M059J (cell line): ENCODE results near the gene MTNR1B. TPM values are rescaled to one million over a fixed set of nuclear protein-coding genes. Genes with fewer than 3 reads are reported as not detected.
A peak's percentile ranks its signal among the peaks of the same experiment; 100 is the strongest.

Source experiments
- DNase-seq: peaks from one replicate; pipeline ENCODE4 v3.0.0-alpha.2; 2012; ENCODE audit warnings: low read depth
- total RNA-seq: library from RNA; depleted of rRNA; stranded (reverse); fragments of >200 nt; shearing (Covaris generic); gene quantifications from 2 replicates; pipeline ENCODE4 v1.2.3, GENCODE V29; 2014; rRNA removed

Gene MTNR1B
- total RNA-seq: not detected in 2 replicates

DNA sequence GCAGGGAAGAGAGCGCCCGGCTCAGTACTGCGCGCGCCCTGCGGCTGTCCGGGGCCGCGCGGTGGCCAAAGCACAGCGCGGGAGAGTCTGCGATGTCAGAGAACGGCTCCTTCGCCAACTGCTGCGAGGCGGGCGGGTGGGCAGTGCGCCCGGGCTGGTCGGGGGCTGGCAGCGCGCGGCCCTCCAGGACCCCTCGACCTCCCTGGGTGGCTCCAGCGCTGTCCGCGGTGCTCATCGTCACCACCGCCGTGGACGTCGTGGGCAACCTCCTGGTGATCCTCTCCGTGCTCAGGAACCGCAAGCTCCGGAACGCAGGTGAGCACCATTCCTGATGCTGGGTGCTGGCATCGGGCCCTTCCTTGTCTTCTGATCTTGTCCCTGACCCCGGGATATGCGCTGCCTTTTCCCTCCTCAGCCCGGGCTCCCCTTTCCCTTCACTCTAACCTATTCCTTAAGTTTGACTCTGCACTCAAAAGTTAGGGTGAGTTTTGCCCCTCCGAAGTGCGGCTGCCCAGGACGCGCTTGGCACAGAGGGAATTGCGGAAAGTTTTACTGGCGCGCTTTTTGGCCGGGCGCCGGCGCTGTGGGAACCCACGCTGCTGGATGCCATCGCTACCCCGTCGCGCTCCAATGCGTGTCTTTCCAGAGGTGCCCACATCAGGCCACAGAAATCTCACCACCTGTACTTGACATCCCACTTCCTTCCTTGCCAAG lies at the start of gene MTNR1B:
Gene MTNR1B, plus strand, starts transcription at position 18 of the 714 bp plus-strand sequence. Its CDS starts 75 bp downstream, at position 93.
- no peak for DNase-seq

DNA sequence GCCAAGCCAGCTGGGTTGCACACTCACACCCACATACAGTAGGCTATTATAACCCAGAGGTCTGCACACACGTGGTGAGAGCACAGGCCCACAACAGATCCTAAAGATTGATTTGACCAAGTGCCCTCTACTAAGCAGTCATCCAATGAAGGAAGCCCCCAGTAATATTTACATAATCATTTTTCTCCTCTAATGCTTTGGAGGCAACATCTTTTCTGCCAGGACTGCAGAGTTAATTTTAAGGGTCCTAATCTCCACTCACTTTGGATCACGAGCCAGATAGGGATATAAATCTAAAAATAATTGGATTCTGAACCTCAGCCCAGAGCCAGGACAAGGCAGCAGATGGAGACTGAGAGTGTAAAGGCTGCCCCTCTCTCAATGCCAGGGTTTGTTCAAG lies 49.1 kb upstream of the MTNR1B start:
- no peak for DNase-seq

DNA sequence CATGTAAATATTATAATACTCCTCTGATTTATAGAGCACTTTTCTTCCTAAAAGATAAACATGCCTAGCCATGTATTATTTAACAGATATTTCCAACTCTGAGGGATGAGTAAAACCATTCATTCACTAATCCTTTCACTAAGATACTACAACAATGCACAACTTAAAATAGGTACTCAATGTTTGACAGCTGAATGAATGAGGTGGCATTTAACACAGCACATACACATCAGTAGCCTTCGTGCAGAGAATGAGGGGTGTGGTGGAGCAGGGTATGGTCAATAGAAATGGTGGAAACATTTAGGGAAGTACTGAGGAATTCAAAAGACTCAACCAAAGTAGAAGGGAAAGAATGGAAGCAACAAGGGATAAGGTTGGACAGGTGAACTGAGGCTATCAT lies 46.7 kb upstream of the MTNR1B start:
- no peak for DNase-seq

DNA sequence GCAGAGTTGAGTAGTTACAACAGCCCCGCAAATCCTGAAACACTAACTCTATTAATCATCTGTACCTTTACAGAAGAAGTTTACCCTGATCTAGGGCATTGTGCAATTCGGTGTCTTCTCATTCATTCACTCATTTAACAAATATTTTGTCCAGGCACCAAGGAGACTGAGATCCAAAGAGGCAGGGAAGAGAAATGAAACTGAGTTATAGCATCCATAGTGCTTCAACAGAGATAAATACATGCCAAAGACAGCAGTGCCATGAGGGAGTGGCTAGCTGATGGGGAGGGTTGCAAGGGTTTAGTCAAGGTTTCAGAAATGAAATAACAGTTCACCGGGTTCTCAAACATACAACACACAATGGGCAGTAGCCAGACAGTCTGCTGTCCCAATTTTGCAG lies 40.2 kb upstream of the MTNR1B start:
- no peak for DNase-seq

DNA sequence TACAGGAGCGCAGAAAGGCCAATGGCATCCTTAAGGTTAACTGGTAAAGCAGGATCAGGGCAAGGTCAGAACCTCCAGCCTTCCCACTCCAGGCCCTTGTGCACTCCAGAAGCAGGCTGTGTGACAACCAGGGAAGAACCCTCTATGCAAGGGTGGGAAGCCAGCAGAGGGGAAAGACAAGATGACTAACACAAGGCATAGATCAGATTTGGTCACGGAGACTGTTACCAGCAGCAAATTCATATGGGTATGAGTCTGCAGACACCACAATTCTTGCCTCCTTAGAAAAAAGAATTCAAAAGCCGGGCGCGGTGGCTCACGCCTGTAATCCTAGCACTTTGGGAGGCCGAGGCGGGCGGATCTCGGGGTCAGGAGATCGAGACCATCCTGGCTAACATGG lies 39.8 kb upstream of the MTNR1B start:
- no peak for DNase-seq

DNA sequence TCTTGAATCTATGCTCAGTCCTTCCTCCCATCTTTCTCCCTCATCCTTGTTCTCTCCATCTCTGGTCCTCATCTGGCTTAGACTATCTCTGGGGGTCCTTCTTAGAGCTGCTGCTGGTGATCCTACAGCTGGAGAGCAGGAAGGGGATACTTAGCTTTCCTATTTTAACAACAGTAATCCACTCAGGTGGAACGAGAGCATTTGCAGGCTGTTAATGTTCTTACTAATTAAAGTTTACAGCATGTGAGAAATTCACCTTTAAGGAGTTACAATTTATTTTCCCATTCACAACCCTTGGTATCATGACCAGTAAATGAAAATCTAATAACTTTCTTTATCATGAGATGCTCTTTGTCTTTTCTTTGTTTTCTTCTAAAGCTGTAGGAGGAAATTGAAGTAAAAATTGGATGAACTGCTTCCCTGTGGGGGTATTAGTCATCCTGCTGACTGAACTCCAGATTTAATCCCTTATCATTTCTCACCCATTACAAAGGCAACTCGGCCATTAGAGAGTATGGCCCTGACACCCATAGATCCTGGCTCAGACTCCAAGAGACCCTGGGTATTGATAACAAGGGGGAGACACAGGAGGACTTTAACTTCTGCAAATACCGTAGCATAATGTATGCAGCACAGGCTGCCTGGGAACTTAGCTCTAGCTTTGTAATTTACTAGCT lies 37.6 kb upstream of the MTNR1B start:
- DNase-seq: peak; percentile 17

DNA sequence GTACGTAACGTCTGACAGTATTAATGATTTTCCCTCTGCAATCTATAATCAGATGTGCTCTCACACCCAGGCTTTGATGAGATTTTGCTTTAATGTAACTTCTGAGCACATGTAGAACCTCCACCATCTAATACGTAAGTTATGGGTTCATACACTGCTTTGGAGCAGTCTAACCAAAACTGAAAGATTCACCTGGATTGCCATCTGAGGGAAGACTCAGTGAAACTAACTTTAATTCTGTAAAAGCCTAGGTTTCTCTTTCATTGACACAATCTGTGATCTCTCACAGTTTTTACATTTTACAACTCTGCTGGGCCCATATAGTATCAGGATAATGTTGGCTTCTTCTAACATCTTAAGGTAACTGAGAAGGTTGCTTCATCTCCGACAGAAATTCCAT lies 30.1 kb upstream of the MTNR1B start:
- no peak for DNase-seq

DNA sequence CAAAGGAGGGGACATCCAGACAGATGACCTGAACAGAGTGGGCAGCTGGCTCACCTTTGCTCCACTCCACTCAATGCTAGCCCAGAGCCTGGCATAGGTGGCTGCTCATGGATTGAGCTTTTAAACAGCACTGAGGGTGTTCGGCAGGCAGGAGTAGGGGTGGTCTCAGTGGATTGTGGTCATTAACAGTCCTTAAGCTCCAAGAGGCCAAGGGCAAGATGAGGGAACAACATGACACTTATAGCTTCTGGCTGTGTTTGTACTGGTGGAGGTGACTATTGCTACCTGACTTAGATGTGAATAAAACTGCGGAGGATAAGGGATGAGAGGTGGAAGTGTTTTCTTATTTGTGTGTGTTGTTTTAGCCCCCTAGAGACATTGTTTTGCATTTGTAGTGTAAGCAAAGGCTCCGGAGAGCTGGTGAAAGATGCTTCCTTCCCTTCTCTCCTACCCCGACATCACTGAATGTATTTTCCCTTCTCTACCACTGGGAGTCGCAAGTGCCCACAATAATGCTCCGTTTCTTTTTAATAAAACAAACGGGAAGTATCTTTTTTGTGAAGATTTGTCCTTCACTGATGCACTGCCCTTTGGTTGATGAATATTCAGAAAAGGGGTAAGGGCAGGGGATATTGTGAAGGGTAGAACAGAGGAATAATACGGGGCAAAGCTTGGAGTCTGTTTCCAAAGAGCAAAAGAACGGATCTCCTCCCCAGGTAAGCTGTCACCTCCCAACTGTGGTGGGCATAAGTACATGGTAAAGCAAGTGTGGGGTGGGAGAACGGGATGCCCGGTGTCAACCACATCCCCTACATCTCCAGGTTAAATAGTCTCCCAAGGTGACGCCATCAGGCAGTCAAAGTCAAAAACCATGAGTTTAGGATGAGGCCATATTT lies 27.5 kb upstream of the MTNR1B start:
- DNase-seq: peak; percentile 41

DNA sequence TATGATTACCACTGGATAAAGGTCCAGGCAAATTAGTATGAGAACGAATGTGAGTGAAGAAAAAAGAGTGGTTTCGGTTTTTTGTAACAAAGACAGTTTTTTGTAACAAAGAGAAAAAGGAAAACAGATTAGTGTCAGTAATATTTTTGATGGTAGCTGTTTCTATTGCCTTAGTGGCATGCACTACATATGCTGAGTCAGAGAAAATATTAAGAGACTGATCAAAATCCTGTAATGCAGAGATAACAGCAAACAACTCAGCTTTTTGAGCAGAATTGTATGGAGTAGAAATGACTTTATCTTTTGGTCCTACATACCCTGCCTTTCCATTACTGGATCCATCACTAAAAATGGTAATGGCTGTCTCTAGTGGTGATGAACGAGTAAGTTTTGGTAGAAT lies 22.7 kb upstream of the MTNR1B start:
- DNase-seq: no peak

DNA sequence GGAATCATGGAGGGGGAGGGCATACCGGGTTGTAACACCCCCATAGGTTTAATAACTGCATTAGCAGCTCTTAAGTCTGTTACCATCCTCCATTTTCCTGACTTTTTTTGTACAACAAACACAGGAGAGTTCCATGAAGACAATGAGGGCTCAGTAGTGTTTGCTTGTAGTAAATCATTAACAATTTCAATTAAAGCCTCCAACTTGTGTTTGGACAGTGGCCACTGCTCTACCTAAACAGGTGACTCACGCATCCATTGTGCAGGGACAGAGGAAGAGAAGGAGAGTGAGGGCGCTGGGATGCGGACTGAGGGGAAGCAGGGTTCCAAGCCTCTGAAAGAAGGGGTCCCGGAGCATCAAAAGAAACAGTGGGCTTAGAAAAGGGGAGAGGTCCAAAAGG lies 21.3 kb upstream of the MTNR1B start:
- no peak for DNase-seq

DNA sequence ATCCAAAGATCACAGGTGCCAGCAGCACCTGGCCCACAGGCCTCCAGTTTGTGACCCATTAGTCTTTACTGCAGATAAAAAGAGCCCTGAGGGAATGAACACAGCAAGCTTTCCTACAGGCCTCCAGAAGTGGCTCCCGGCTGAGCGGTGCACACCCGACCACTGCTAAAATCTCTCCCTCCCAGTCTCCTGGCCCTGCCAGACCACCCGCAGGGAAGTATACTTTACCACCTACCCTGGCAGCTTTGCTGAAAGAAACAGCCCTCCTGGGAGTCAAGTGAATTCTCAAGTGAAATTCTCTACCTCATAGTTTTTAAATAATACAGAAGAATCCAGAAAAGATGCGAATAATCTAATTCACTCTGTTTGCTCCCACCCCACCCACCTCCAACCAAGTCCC lies 15.4 kb upstream of the MTNR1B start:
- DNase-seq: no peak

DNA sequence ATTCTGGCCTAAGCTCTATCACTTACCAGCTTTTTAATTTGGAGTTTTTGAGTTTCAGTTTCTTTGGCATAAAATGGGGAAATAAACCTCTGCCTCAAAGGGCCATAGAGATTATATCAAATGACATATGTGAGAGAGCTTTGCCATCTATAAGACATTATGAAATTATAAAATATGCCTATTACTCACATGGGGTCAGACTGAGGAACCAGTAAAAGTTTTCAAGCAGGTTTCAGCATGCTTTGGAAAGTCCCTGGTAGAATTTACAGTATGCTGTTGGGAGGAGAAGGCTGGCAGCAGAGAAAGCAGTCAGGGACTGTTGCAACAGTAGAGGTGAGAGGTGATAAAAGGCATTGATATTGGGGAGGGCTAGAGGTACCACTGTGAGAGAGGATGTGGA lies 13.6 kb upstream of the MTNR1B start:
- DNase-seq: no peak

DNA sequence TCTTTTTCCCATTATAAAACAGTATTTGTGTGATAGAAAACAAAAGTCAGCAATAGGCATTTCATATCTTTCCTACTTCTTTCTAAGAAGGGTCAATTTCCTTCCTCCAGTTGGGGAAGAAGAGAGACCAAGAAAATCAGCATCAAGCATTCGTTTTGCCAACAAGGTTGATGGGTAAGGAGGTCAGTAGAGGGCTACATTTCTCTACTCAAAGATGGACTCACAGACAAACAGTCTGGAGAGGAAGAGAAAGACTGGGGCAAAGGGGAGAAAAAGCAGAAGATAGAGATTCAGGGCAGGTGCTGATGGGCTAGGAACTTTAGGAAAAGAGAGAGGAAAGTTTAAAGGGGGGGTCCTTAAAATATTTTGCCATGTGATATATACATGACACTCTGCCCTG lies 8.6 kb upstream of the MTNR1B start:
- peak; percentile 13 for DNase-seq

DNA sequence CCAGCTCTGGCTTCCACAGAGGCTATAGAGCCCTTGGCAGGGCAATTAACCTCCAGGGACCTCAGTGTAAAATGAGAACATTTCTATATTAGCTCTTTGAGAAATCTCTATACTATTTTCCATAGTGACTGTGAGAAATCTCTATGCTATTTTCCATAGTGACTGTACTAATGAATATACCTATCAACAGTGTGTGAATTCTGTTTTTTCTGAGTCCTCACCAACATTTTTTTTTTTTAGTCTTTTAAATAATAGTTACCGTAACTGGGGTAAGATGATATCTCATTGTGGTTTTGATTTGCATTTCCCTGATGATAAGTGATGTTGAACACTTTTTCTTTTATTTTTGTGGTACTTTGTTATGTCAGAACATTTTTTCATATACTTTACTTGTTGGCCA lies 7.0 kb upstream of the MTNR1B start:
- DNase-seq: no peak

DNA sequence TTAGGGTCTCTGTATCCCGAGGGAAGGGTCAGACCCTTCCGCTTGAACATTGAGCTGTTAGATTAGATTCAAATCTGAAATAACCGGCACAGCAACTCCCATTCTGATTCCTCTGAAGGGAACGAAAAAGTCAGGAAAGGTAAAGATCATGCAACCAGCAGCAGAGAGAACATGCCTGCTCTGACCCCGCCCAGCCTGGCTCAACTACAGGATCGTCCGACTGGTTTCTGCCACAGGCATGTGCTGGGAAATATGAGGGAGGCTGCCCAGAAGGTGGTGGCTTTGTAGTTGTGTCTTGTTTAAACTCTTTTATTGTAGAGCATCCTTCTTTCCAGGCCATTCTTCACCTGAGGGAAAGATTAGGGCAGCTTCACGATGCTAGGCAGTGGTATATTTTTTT lies 5.0 kb upstream of the MTNR1B start:
- no peak for DNase-seq

DNA sequence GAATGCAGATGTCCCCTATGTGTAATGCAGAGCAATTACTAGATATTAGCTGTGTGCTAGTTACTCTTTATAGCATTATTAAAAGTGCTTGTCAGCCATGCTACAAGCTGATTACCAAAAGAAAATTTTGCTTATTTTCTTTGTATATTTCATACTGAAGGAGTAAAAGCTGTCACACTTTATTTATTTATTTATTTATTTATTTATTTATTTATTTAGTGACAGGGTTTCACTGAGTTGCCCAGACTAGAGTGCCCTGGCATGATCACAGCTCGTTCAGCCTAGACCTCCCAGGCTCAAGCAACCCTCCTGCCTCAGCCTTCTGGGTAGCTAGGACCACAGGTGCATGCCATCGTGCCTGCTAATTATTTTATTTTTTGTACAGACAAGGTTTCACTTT lies 4.3 kb upstream of the MTNR1B start:
- no peak for DNase-seq

DNA sequence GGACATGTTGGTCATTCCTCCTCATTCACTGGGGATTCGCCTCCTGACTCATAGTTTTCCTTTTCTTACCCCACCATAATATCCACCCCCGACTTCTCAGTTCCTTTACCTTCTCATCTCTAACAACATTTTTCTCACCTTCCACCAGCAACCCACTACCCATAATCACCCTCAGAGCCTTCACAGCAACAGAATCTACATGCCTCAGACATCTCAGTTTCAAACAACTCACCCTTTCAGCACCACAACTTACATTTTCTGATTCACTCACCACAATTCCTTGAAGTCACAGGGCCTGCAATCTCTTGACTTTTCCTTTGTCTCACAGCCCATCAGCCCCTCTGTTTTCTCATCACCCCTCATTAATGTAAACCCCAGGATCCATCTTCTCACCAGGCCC lies 2.3 kb upstream of the MTNR1B start:
- DNase-seq: no peak

DNA sequence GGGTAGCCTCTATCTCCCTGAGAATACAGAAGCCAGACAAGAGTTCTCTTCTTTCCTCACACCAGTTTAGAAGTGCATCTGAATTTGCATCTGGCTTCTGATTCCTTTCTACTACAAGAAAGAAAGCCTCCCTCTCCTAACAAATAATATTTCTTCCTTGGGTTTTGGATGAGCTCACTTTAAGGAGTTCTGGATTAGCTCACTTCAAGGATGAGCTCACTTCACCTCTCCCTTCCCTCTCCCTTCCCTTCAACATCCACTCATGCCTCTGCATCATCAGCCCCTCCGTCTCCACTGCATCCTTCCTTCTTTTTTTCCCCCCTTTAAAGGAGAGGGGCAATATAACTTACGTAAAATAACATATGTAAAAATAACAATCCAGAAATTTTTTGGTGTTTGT lies 1.6 kb upstream of the MTNR1B start:
- no peak for DNase-seq

DNA sequence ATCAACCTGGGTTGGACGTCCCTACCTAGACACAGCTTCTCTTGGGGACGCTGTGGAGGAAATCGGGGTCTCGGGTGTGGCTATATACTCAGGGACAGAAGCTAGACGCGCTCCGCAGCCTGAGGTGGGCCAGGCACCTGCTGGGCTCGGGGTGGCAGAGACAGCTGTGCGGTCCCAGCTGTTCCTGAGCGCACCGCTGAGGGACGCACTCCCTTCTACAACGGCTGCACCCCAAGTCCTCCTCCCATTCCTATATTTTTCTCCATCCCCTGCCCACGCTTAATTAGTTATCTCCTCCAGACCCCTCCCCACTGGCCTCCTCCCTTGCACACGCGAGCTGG lies 188 bp upstream of the MTNR1B start:
- no peak for DNase-seq

DNA sequence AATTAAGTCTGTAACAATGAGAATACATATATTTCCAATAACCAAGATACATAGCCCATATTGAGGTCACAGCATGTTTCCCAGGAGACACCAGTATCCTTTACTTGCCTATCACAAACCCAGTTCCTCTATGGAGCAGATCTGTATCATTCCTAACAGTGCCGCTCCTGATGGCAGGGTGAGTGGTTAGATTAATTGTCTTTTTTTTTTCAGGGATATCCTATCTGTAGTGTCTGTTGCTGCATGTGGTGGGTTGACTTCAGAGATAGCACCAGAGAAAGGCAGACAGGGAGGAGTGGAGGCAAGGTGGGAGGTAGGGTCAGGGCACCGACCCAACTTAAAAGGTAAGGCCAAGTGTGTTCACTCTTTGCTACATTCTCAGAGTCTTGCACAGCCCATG lies 2.8 kb downstream of the MTNR1B start:
- no peak for DNase-seq

DNA sequence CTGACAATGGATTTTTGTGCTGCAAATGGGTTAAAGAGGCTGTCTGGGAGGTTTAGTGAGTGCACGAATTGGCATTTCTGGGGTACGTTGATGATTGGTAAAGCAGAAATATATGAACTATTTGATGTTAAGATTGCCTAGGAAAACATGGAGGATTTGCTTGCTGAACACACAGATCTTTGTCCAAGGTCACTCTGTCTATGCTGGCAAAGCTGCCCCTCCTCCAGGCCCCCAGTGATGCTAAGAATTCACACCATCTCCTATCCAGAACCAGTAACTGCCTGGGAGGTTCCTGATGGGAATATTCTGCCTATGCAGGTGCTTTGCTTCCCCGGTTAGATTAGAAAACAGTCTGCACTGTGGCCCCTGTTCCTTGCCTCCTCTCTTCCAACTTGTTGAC lies 5.8 kb downstream of the MTNR1B start:
- no peak for DNase-seq

DNA sequence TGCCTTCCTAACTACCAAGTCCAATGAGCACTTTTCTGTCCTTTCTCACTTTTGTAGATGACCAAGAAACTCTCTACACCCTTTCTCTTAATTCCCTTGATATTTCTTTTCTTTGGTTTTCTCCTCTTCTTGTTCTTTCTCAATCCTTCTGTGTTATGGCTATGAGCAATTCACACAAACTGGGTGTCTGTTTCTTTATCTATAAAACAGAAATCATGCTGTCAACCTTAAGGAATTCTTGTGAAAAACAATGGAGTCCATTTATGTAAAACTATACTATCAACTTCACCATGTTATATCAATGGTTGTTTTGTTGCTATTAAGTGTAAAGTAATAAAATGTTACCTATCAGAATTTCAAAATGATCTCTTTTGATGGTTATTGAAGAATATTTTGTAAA lies 7.2 kb downstream of the MTNR1B start:
- DNase-seq: no peak

DNA sequence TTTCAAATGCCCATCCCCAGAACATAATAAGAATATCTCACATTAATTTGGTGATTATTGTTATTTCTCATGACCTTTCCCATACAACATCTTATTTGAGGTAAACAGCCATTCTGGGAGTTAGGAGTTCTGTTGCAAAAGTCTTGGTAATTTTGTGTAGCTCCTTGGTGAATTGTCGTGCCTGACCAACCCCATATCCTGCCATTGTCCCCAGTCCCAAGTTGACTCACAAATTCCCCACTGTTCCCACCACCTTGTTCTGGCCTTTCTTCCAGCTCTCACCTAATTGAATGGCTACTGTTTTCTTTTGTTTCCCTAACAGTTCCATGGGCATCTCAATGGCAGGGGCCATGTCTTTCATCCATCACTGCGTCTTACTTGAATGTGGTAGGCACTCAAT lies 8.0 kb downstream of the MTNR1B start:
- no peak for DNase-seq
